PC-9 (cell line): Measurements from ENCODE around the gene MAST2. TPM values are rescaled to one million over a fixed set of nuclear protein-coding genes. Genes with fewer than 3 reads are reported as not detected.

Source experiments
- BruUV-seq: library from RNA; stranded (reverse); fragments of 400-500 nt; replicated peaks from 2 replicates; lab custom pipeline; 2021; lab: Mats Ljungman, UMichigan
- CTCF ChIA-PET: fragments of 300-600 bp; sonication (Branson Sonifier 250); formaldehyde crosslinking; loops from one replicate; lab custom pipeline; 2022; ENCODE audit warnings: antibody characterized with exemption; lab: Charles Lee
- POLR2A ChIA-PET: fragments of 300-600 bp; sonication (Branson Sonifier 250); formaldehyde crosslinking; loops from one replicate; lab custom pipeline; 2022; ENCODE audit warnings: antibody characterized with exemption; ENCODE audit not compliant: unreplicated experiment; lab: Charles Lee
- DNase-seq, 2 experiments: peaks; one replicate each; pipeline versions ENCODE4 v3.0.0 to v3.0.0-alpha.2; 2015 to 2022; ENCODE audit warnings: mixed read lengths in 1 of 2
- H2AFZ ChIP-seq: fragments of 200-600 bp; sonication (generic); 2 replicates; pipeline ENCODE4 v1.8.1; 2017; ENCODE audit warnings: antibody characterized with exemption
- H3F3A ChIP-seq: fragments of 200-600 bp; sonication (generic); 2 replicates; pipeline ENCODE4 v1.8.1; 2017; ENCODE audit warnings: antibody characterized with exemption, mild to moderate bottlenecking, low read depth; ENCODE audit not compliant: insufficient read depth
- H3K27ac ChIP-seq: fragments of 200-600 bp; sonication (generic); 2 replicates; pipeline ENCODE4 v1.6.1; 2016; ENCODE audit warnings: mixed run types
- H3K27me3 ChIP-seq: fragments of 200-600 bp; sonication (generic); 2 replicates; pipeline ENCODE4 v1.6.1; 2016; ENCODE audit warnings: low read depth, mixed run types; ENCODE audit not compliant: insufficient read depth
- H3K36me3 ChIP-seq: fragments of 200-600 bp; sonication (generic); 2 replicates; pipeline ENCODE4 v1.6.1; 2016; ENCODE audit warnings: low read depth, mixed run types
- H3K4me1 ChIP-seq: fragments of 200-600 bp; sonication (generic); replicated peaks from 2 replicates; pipeline ENCODE4 v1.6.1; 2016; ENCODE audit warnings: mixed run types; ENCODE audit not compliant: insufficient read depth
- H3K4me2 ChIP-seq: fragments of 200-600 bp; sonication (generic); 2 replicates; pipeline ENCODE4 v1.6.1; 2017; ENCODE audit warnings: mixed run types
- H3K4me3 ChIP-seq: fragments of 200-600 bp; sonication (generic); 2 replicates; pipeline ENCODE4 v1.6.1; 2016; ENCODE audit warnings: mixed run types
- H3K79me2 ChIP-seq: fragments of 200-600 bp; sonication (generic); 2 replicates; pipeline ENCODE4 v1.6.1; 2017; ENCODE audit warnings: low read depth, mixed run types
- H3K9me2 ChIP-seq: fragments of 200-600 bp; sonication (generic); 2 replicates; pipeline ENCODE4 v1.8.1; 2017; ENCODE audit warnings: mild to moderate bottlenecking; ENCODE audit not compliant: insufficient read depth
- H3K9me3 ChIP-seq: fragments of 200-600 bp; sonication (generic); 2 replicates; pipeline ENCODE4 v1.8.1; 2016; ENCODE audit warnings: low read depth; ENCODE audit not compliant: insufficient read depth
- H4K20me1 ChIP-seq: fragments of 200-600 bp; sonication (generic); 2 replicates; pipeline ENCODE4 v1.8.1; 2017; ENCODE audit not compliant: insufficient read depth
- CTCF ChIP-seq: fragments of 200-600 bp; sonication (generic); conservative IDR thresholded peaks from 2 replicates; pipeline ENCODE4 v1.6.1; 2017; ENCODE audit warnings: mixed run types, antibody characterized with exemption, mild to moderate bottlenecking, moderate library complexity
- EZH2 ChIP-seq: fragments of 200-600 bp; sonication (generic); IDR thresholded peaks from 2 replicates; pipeline ENCODE4 v1.8.0; 2017; ENCODE audit warnings: antibody characterized with exemption, low read depth
- intact Hi-C: fragments of 100-400 bp; cut with micrococcal nuclease; formaldehyde crosslinking; loops from one replicate; pipeline ENCODE4 v1.10.0; 2022; ENCODE audit not compliant: unreplicated experiment
- total RNA-seq: library from RNA; stranded (reverse); gene quantifications from 2 replicates; pipeline ENCODE4 v1.2.3, GENCODE V29; 2021

MAST2 gene
- total RNA-seq, 1 experiment from 2014 or later: 58.8 TPM

- TF ChIP-seq EZH2 (no peak), CTCF (no peak)
- Histone ChIP-seq H2AFZ (no peak overlapping the region), H3K9me3 (no peaks in the 10 kb centered on the region), H3K79me2 (peaks cover 69% of the 10 kb centered on the region), H3F3A (peaks cover 48% of the 10 kb centered on the region), H3K4me1 (no peaks in the 10 kb centered on the region), H3K4me3 (no peak overlapping the region), H4K20me1 (peaks cover 8% of the 10 kb centered on the region; the same call in 1 of the 2 replicates), H3K27me3 (no peaks in the 10 kb centered on the region), H3K4me2 (no peak overlapping the region), H3K9me2 (no peaks in the 10 kb centered on the region), H3K36me3 (peaks cover 52% of the 10 kb centered on the region), H3K27ac (no peak overlapping the region)
- BruUV-seq: no TSS peak
- CTCF ChIA-PET: no interaction called here
- intact Hi-C loops: no loop called here
- no peak for DNase-seq
- POLR2A ChIA-PET: no interaction called here
These were observed 272.9 kb downstream of the MAST2 start for GRCh38 chr1:46076343-46076742.

GRCh38 chr1:46077644-46078043 is 274.2 kb downstream of the MAST2 start:
- H3K4me2 ChIP-seq: no peak overlapping the region
- DNase-seq: no peak
- no peak overlapping the region for H2AFZ ChIP-seq

GRCh38 chr1:46080257-46080656 is 276.8 kb downstream of the MAST2 start:
- Histone ChIP-seq H2AFZ (no peak overlapping the region), H3K9me2 (no peaks in the 10 kb centered on the region), H3K36me3 (peaks cover 37% of the 10 kb centered on the region), H4K20me1 (peaks cover 14% of the 10 kb centered on the region; the same call in 1 of the 2 replicates), H3K4me3 (no peak overlapping the region), H3K4me1 (peaks cover 17% of the 10 kb centered on the region), H3F3A (peaks cover 54% of the 10 kb centered on the region), H3K27me3 (no peaks in the 10 kb centered on the region), H3K27ac (no peak overlapping the region), H3K79me2 (peaks cover 90% of the 10 kb centered on the region), H3K4me2 (no peak overlapping the region), H3K9me3 (0 out of 2 replicates have a peak, but pooled peaks cover 5% of the 10 kb centered on the region)
- intact Hi-C loops: loop anchor here (5.0 kb wide), 1 partner anchor 52 kb away; the partner anchor contains the start of gene PIK3R3
- TF ChIP-seq EZH2: no peak
- TF ChIP-seq CTCF: no peak
- DNase-seq: no peak
- ChIA-PET POLR2A (interaction anchor here (0.7 kb wide), 1 partner anchor 52 kb away, joined by 4 read pairs; the partner anchor contains the start of gene PIK3R3), CTCF (interaction anchor here (0.7 kb wide), 1 partner anchor 531 kb away, joined by 3 read pairs; no protein-coding TSS in a partner anchor)
- BruUV-seq: no TSS peak

More at GRCh38 chr1:46077644-46078043, 274.2 kb downstream of the MAST2 start:
- intact Hi-C loops: no loop called here
- Histone ChIP-seq H3F3A (peaks cover 40% of the 10 kb centered on the region), H3K27me3 (no peaks in the 10 kb centered on the region), H3K79me2 (peaks cover 73% of the 10 kb centered on the region), H3K27ac (no peak overlapping the region), H3K4me1 (no peaks in the 10 kb centered on the region), H3K36me3 (peaks cover 44% of the 10 kb centered on the region), H4K20me1 (peaks cover 9% of the 10 kb centered on the region; the same call in 1 of the 2 replicates), H3K9me3 (no peaks in the 10 kb centered on the region), H3K4me3 (no peak overlapping the region), H3K9me2 (no peaks in the 10 kb centered on the region)
- ChIA-PET CTCF (no interaction called here), POLR2A (no interaction called here)
- TF ChIP-seq EZH2 (no peak), CTCF (no peak)
- no TSS peak for BruUV-seq
